HepG2 (cell line): ENCODE data around the gene CCDC38. TPM values are rescaled to one million over a fixed set of nuclear protein-coding genes. Genes with fewer than 3 reads are reported as not detected.

Experiments used
- AKAP8 ChIP-seq: sonication (generic); formaldehyde crosslinking; IDR thresholded peaks from 2 replicates; pipeline ENCODE4 v1.5.1; 2020; ENCODE audit warnings: mild to moderate bottlenecking, missing genetic modification reagents
- CREM ChIP-seq, 2 experiments: sonication (generic) in 1 of 2; formaldehyde crosslinking in 1 of 2; IDR thresholded peaks; 2 replicates each; pipeline versions ENCODE4 v1.4.0 to v1.6.1; 2016 to 2020; ENCODE audit warnings: antibody characterized with exemption in 1 of 2, mild to moderate bottlenecking in 1 of 2, missing genetic modification reagents in 1 of 2
- DNMT3B ChIP-seq: conservative IDR thresholded peaks from 2 replicates; pipeline ENCODE4 v1.6.1; 2016; ENCODE audit warnings: missing biosample characterization, control low read depth
- FOXK1 ChIP-seq: sonication (generic); formaldehyde crosslinking; IDR thresholded peaks from 2 replicates; pipeline ENCODE4 v1.4.0; 2020; ENCODE audit warnings: low read depth, missing genetic modification reagents, borderline replicate concordance
- GABPA ChIP-seq, 2 experiments: IDR thresholded peaks; 2 replicates each; pipeline ENCODE4 v1.6.1; 2011 to 2016; ENCODE audit warnings: low read depth in 2 of 2, low read length in 1 of 2, missing biosample characterization in 1 of 2, missing genetic modification characterization in 1 of 2
- GTF2F1 ChIP-seq: fragments of 150-350 bp; IDR thresholded peaks from 2 replicates; pipeline ENCODE4 v1.6.1; 2014; ENCODE audit warnings: low read length
- LCORL ChIP-seq, 2 experiments: fragments of 450-650 bp in 1 of 2; sonication (generic) in 1 of 2; formaldehyde crosslinking in 1 of 2; IDR thresholded peaks; 2 replicates each; pipeline versions ENCODE4 v1.5.0 to v1.6.1; 2017 to 2020; ENCODE audit warnings: antibody characterized with exemption in 1 of 2, missing genetic modification reagents in 1 of 2
- NFKB2 ChIP-seq: sonication (generic); formaldehyde crosslinking; IDR thresholded peaks from 2 replicates; pipeline ENCODE4 v1.4.0; 2020; ENCODE audit warnings: missing genetic modification reagents, borderline replicate concordance
- PAWR ChIP-seq: sonication (generic); formaldehyde crosslinking; IDR thresholded peaks from 2 replicates; pipeline ENCODE4 v1.4.0; 2020; ENCODE audit warnings: missing genetic modification reagents, mild to moderate bottlenecking, borderline replicate concordance
- SAP130 ChIP-seq: IDR thresholded peaks from 2 replicates; pipeline ENCODE4 v1.6.1; 2016; ENCODE audit warnings: low read depth
- TEAD2 ChIP-seq: sonication (generic); formaldehyde crosslinking; IDR thresholded peaks from 2 replicates; pipeline ENCODE4 v1.9.0; 2021; ENCODE audit warnings: missing genetic modification reagents
- ZFP36L1 ChIP-seq: sonication (generic); formaldehyde crosslinking; IDR thresholded peaks from 2 replicates; pipeline ENCODE4 v1.8.0; 2022; ENCODE audit warnings: mild to moderate bottlenecking, missing genetic modification reagents, moderate library complexity
- ZNF180 ChIP-seq: sonication (generic); formaldehyde crosslinking; IDR thresholded peaks from 2 replicates; pipeline ENCODE4 v1.4.0; 2020; ENCODE audit warnings: low read depth, missing genetic modification reagents, borderline replicate concordance
- ZNF230 ChIP-seq: sonication (generic); formaldehyde crosslinking; IDR thresholded peaks from 2 replicates; pipeline ENCODE4 v1.4.0; 2020; ENCODE audit warnings: mild to moderate bottlenecking, missing genetic modification reagents
- ZNF264 ChIP-seq: sonication (generic); formaldehyde crosslinking; IDR thresholded peaks from 2 replicates; pipeline ENCODE4 v1.4.0; 2020; ENCODE audit warnings: missing genetic modification reagents
- ZNF331 ChIP-seq: sonication (generic); formaldehyde crosslinking; IDR thresholded peaks from 2 replicates; pipeline ENCODE4 v1.4.0; 2020; ENCODE audit warnings: missing genetic modification reagents
- ZNF552 ChIP-seq: sonication (generic); formaldehyde crosslinking; IDR thresholded peaks from 2 replicates; pipeline ENCODE4 v1.9.0; 2022; ENCODE audit warnings: missing genetic modification reagents, mild to moderate bottlenecking, borderline replicate concordance
- ZNF619 ChIP-seq: sonication (generic); formaldehyde crosslinking; IDR thresholded peaks from 2 replicates; pipeline ENCODE4 v1.4.0; 2020; ENCODE audit warnings: mild to moderate bottlenecking, missing genetic modification reagents
- ZNF672 ChIP-seq: sonication (generic); formaldehyde crosslinking; IDR thresholded peaks from 2 replicates; pipeline ENCODE4 v1.8.1; 2022; ENCODE audit warnings: missing genetic modification reagents
- ZNF782 ChIP-seq: sonication (generic); formaldehyde crosslinking; IDR thresholded peaks from 2 replicates; pipeline ENCODE4 v1.4.0; 2020; ENCODE audit warnings: missing genetic modification reagents, mild to moderate bottlenecking, borderline replicate concordance
- polyA plus RNA-seq, 8 experiments: library from polyadenylated mRNA; depleted of rRNA in 3 of 8; stranded (reverse) in 7 of 8; unstranded in 1 of 8; fragments of >200 nt; fragmentation: Illumina TruSeq in 4 of 8; extraction: Trizol in 4 of 8; gene quantifications; 2 replicates each; pipeline versions ENCODE4 v1.2.1 to v1.2.3, GENCODE V29; 2011 to 2016; ENCODE audit warnings: low read depth in 4 of 8, missing spikeins in 1 of 8, mixed read lengths in 1 of 8; ENCODE audit not compliant: insufficient read depth in 1 of 8
- total RNA-seq, 5 experiments: library from RNA; depleted of rRNA; stranded (reverse); fragments of >200 nt; fragmentation: Illumina TruSeq; extraction: Trizol; gene quantifications; 2 replicates each; pipeline ENCODE4 v1.2.3, GENCODE V29; 2016; ENCODE audit warnings: low read depth in 1 of 5
- TF ChIP-seq, protein P1 (sequence below): sonication (generic); formaldehyde crosslinking; IDR thresholded peaks from 2 replicates; pipeline ENCODE4 v1.5.0; 2020; ENCODE audit warnings: missing genetic modification reagents
- TF ChIP-seq, protein P2 (sequence below): sonication (generic); formaldehyde crosslinking; IDR thresholded peaks from 2 replicates; pipeline ENCODE4 v1.8.1; 2023; ENCODE audit warnings: missing genetic modification reagents, mild to moderate bottlenecking, borderline replicate concordance
- TF ChIP-seq, protein P3 (sequence below): IDR thresholded peaks from 2 replicates; pipeline ENCODE4 v1.6.1; 2016; ENCODE audit warnings: missing genetic modification reagents, missing compliant biosample characterization
- TF ChIP-seq, protein P4 (sequence below): sonication (generic); formaldehyde crosslinking; IDR thresholded peaks from 2 replicates; pipeline ENCODE4 v1.8.1; 2023; ENCODE audit warnings: mild to moderate bottlenecking, moderate library complexity, missing genetic modification reagents
- TF ChIP-seq, protein P5 (sequence below): sonication (generic); formaldehyde crosslinking; IDR thresholded peaks from 2 replicates; pipeline ENCODE4 v1.8.1; 2022; ENCODE audit warnings: mild to moderate bottlenecking, missing genetic modification reagents

Gene CCDC38
- total and polyA plus RNA-seq, 2 of the 13 experiments (the other 11 are each of a cell fraction or from before 2014, with no cell fraction given) = 0.24 to 0.32 TPM

DNA sequence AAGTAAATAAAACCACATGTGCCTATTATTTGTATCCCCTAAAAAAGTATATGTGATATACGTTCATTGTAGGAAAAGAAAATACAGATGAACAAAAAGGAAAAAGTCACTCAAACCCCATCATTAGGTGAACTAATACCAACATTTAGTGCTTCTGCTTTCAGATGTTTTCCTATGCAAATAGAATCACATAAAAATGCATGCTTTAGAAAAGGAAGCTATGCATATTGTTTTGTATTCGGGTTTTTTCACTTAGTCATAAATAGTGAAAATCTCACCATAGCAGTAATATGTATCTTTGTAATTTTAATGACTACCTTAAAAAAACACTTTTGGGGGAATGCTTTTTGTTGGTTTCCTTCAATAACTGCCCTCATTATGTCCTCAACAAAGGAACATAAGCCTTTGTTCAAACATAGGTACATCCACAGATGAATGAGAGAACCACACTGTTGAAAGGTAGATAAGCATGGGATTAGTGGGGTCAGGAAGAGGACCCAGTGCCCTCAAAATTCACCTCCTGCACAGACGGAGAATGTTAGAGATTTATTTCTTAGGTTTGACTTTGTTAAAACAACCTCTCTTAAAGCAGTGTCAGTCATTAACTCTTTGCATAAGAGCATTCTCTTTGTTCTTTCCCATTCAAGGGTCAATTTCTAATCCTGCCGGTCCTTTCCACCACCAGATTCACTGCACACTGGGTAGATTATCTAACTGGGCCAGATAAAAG, 7.2 kb upstream of the CCDC38 start (continued):
- peak; percentile 80 for TF ChIP-seq SAP130
- no peak for TF ChIP-seq ZNF552
- TF ChIP-seq DNMT3B = no peak
- no peak for TF ChIP-seq NFKB2 (CRISPR knock-in tag)
- TF ChIP-seq ZNF619 (CRISPR knock-in tag) = no peak
- TF ChIP-seq, protein P1, sequence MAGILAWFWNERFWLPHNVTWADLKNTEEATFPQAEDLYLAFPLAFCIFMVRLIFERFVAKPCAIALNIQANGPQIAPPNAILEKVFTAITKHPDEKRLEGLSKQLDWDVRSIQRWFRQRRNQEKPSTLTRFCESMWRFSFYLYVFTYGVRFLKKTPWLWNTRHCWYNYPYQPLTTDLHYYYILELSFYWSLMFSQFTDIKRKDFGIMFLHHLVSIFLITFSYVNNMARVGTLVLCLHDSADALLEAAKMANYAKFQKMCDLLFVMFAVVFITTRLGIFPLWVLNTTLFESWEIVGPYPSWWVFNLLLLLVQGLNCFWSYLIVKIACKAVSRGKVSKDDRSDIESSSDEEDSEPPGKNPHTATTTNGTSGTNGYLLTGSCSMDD = no peak
- TF ChIP-seq, protein P2, sequence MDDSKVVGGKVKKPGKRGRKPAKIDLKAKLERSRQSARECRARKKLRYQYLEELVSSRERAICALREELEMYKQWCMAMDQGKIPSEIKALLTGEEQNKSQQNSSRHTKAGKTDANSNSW (CRISPR knock-in tag) = no peak
- TF ChIP-seq ZNF264 (CRISPR knock-in tag) = peak; percentile 34; the same call in 1 of the 2 replicates
- TF ChIP-seq, protein P3, sequence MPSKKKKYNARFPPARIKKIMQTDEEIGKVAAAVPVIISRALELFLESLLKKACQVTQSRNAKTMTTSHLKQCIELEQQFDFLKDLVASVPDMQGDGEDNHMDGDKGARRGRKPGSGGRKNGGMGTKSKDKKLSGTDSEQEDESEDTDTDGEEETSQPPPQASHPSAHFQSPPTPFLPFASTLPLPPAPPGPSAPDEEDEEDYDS (CRISPR knock-in tag) = 0 out of 2 replicates have a peak, but pooled peaks have one; percentile 28
- TF ChIP-seq ZNF782 (CRISPR knock-in tag) = no peak
- no peak for TF ChIP-seq GABPA (IDR thresholded peaks at IDR 0.05; ENCODE audit: low read depth, low read length)
- TF ChIP-seq GABPA (CRISPR knock-in tag; IDR thresholded peaks at IDR 0.05; ENCODE audit: low read depth) = peak; percentile 39; the same call in 1 of the 2 replicates
- no peak for TF ChIP-seq GTF2F1
- peak; percentile 85; the same call in 1 of the 2 replicates for TF ChIP-seq FOXK1 (CRISPR knock-in tag)
- TF ChIP-seq ZNF230 (CRISPR knock-in tag) = no peak
- TF ChIP-seq AKAP8 = no peak
- TF ChIP-seq ZNF331 (CRISPR knock-in tag) = peak; percentile 80; the same call in 1 of the 2 replicates
- TF ChIP-seq ZFP36L1 = no peak
- peak; percentile 93 for TF ChIP-seq CREM (IDR thresholded peaks at IDR 0.05)
- TF ChIP-seq CREM (CRISPR knock-in tag; IDR thresholded peaks at IDR 0.05) = no peak
- 0 out of 2 replicates have a peak, but pooled peaks have one; percentile 5 for TF ChIP-seq LCORL (IDR thresholded peaks at IDR 0.05)
- peak; percentile 40; the same call in 1 of the 2 replicates for TF ChIP-seq LCORL (CRISPR knock-in tag; IDR thresholded peaks at IDR 0.05)
- TF ChIP-seq PAWR (CRISPR knock-in tag) = no peak
- no peak for TF ChIP-seq TEAD2 (CRISPR knock-in tag)
- TF ChIP-seq, protein P4, sequence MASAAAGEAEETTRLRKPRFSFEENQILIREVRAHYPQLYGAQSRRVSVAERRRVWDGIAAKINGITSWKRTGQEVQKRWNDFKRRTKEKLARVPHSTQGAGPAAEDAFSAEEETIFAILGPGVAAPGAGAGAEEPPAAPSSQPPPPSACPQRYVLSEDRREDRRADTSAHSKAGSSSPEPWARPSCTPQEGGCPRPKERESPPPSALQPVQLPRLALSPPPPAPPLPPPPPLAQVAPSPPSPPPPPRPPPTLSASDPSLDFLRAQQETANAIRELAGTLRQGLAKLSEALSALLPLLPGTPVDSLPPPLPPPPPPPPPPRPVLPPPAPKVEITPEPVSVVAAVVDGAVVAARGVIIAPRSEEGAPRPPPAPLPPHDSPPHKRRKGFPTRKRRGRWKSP (CRISPR knock-in tag) = no peak
- TF ChIP-seq ZNF672 = no peak
- TF ChIP-seq, protein P5, sequence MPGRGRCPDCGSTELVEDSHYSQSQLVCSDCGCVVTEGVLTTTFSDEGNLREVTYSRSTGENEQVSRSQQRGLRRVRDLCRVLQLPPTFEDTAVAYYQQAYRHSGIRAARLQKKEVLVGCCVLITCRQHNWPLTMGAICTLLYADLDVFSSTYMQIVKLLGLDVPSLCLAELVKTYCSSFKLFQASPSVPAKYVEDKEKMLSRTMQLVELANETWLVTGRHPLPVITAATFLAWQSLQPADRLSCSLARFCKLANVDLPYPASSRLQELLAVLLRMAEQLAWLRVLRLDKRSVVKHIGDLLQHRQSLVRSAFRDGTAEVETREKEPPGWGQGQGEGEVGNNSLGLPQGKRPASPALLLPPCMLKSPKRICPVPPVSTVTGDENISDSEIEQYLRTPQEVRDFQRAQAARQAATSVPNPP (CRISPR knock-in tag) = peak; percentile 60; the same call in 1 of the 2 replicates
- TF ChIP-seq ZNF180 = no peak
